Neural cell (in vitro differentiated cells): ENCODE data around the gene ODAPH. TPM values are rescaled to one million over a fixed set of nuclear protein-coding genes. Genes with fewer than 3 reads are reported as not detected.
"Not testable (repeated sequence)": the region's sequence is repeated elsewhere in the genome, so short reads cannot be mapped to it uniquely, and the experiment has no call there.

ENCODE experiments used
- H2AFZ ChIP-seq: fragments of 200-600, 300-800 bp; sonication (generic), shearing (Covaris generic); 2 replicates; pipeline ENCODE4 v1.6.0; 2014; ENCODE audit warnings: low read depth, mild to moderate bottlenecking, antibody characterized with exemption, low read length, moderate library complexity
- H3F3A ChIP-seq: fragments of 200-600 bp; shearing (Covaris generic); 2 replicates; pipeline ENCODE4 v1.6.1; 2016; ENCODE audit warnings: mild to moderate bottlenecking, moderate library complexity, mixed read lengths, antibody characterized with exemption, low read length; ENCODE audit not compliant: insufficient read depth, poor library complexity, severe bottlenecking
- H3K27ac ChIP-seq: fragments of 200-600, 300-800 bp; sonication (generic), shearing (Covaris generic); 2 replicates; pipeline ENCODE4 v1.5.1; 2014; ENCODE audit warnings: mild to moderate bottlenecking, low read length, moderate library complexity
- H3K27me3 ChIP-seq: fragments of 300-800, 200-600 bp; sonication (generic), shearing (Covaris generic); 2 replicates; pipeline ENCODE4 v1.6.0; 2014; ENCODE audit warnings: mild to moderate bottlenecking, low read depth, low read length, moderate library complexity; ENCODE audit not compliant: insufficient read depth
- H3K36me3 ChIP-seq: fragments of 300-800, 200-600 bp; sonication (generic), shearing (Covaris generic); 2 replicates; pipeline ENCODE4 v1.5.1; 2014; ENCODE audit warnings: mild to moderate bottlenecking, antibody characterized with exemption, low read length, moderate library complexity; ENCODE audit not compliant: insufficient read depth
- H3K4me2 ChIP-seq: fragments of 300-800, 200-600 bp; sonication (generic), shearing (Covaris generic); 2 replicates; pipeline ENCODE4 v1.6.0; 2014; ENCODE audit warnings: mild to moderate bottlenecking, low read length
- H3K4me3 ChIP-seq: fragments of 300-800, 200-600 bp; sonication (generic), shearing (Covaris generic); 2 replicates; pipeline ENCODE4 v1.5.1; 2014; ENCODE audit warnings: mild to moderate bottlenecking, low read length, moderate library complexity
- H3K79me2 ChIP-seq: fragments of 200-600 bp; shearing (Covaris generic); replicated peaks from 2 replicates; pipeline ENCODE4 v1.6.0; 2014; ENCODE audit warnings: mild to moderate bottlenecking, low read length, moderate library complexity; ENCODE audit not compliant: insufficient read depth
- H3K9ac ChIP-seq: fragments of 300-800, 200-600 bp; sonication (generic), shearing (Covaris generic); 2 replicates; pipeline ENCODE4 v1.6.1; 2016; ENCODE audit warnings: mild to moderate bottlenecking, low read length, mixed read lengths
- H3K9me2 ChIP-seq: fragments of 200-600 bp; shearing (Covaris generic); 2 replicates; pipeline ENCODE4 v1.6.1; 2016; ENCODE audit warnings: mild to moderate bottlenecking, low read length, mixed read lengths; ENCODE audit not compliant: insufficient read depth
- H3K9me3 ChIP-seq: fragments of 200-600, 300-800 bp; sonication (generic), shearing (Covaris generic); 2 replicates; pipeline ENCODE4 v1.6.1; 2016; ENCODE audit warnings: mild to moderate bottlenecking, mixed run types, low read length, moderate library complexity, mixed read lengths
- H4K20me1 ChIP-seq: fragments of 200-600 bp; shearing (Covaris generic); 2 replicates; pipeline ENCODE4 v1.6.1; 2016; ENCODE audit warnings: mild to moderate bottlenecking, mixed run types; ENCODE audit not compliant: insufficient read depth
- CTCF ChIP-seq: fragments of 450-650 bp; IDR thresholded peaks from 2 replicates; pipeline ENCODE4 v1.5.1; 2014; ENCODE audit warnings: antibody characterized with exemption, mild to moderate bottlenecking, moderate library complexity; ENCODE audit not compliant: poor library complexity, severe bottlenecking
- EP300 ChIP-seq: fragments of 450-650 bp; conservative IDR thresholded peaks from 2 replicates; pipeline ENCODE4 v1.6.1; 2014; ENCODE audit warnings: antibody characterized with exemption, mild to moderate bottlenecking, moderate library complexity; ENCODE audit not compliant: poor library complexity, severe bottlenecking
- EZH2 ChIP-seq: fragments of 200-600, 300-800 bp; shearing (Covaris generic), sonication (generic); IDR thresholded peaks from 2 replicates; pipeline ENCODE4 v1.6.1; 2014; ENCODE audit warnings: antibody characterized with exemption, low read length, borderline replicate concordance, mild to moderate bottlenecking; ENCODE audit not compliant: insufficient read depth, poor library complexity, severe bottlenecking
- MXI1 ChIP-seq: fragments of 450-650 bp; conservative IDR thresholded peaks from 2 replicates; pipeline ENCODE4 v1.6.1; 2014; ENCODE audit warnings: antibody characterized with exemption, mild to moderate bottlenecking; ENCODE audit not compliant: poor library complexity, severe bottlenecking
- POLR2AphosphoS5 ChIP-seq: IDR thresholded peaks from 2 replicates; pipeline ENCODE4 v1.6.1; 2012
- RAD21 ChIP-seq: fragments of 450-650 bp; conservative IDR thresholded peaks from 2 replicates; pipeline ENCODE4 v1.6.1; 2014; ENCODE audit warnings: antibody characterized with exemption, mild to moderate bottlenecking, moderate library complexity
- SMC3 ChIP-seq: fragments of 450-650 bp; conservative IDR thresholded peaks from 2 replicates; pipeline ENCODE4 v1.6.1; 2014; ENCODE audit warnings: antibody characterized with exemption, mild to moderate bottlenecking, moderate library complexity; ENCODE audit not compliant: poor library complexity
- TAF1 ChIP-seq: IDR thresholded peaks from 2 replicates; pipeline ENCODE4 v1.6.1; 2012; ENCODE audit warnings: low read depth
- polyA minus RNA-seq: library from RNA; depleted of rRNA, polyadenylated mRNA; stranded (reverse); fragments of >200 nt; gene quantifications from 2 replicates; pipeline ENCODE4 v1.2.3, GENCODE V29; 2014
- polyA plus RNA-seq: library from polyadenylated mRNA; depleted of rRNA; stranded (reverse); fragments of >200 nt; gene quantifications from 2 replicates; pipeline ENCODE4 v1.2.3, GENCODE V29; 2014
- TF ChIP-seq, protein P1 (sequence below): IDR thresholded peaks from 2 replicates; pipeline ENCODE4 v1.6.1; 2012; ENCODE audit warnings: borderline replicate concordance

Gene ODAPH
- polyA plus RNA-seq (0.17 and 2.5 TPM in 2 replicates), polyA minus RNA-seq (0.49 TPM in 1 of 2 replicates, not detected in the other)

DNA sequence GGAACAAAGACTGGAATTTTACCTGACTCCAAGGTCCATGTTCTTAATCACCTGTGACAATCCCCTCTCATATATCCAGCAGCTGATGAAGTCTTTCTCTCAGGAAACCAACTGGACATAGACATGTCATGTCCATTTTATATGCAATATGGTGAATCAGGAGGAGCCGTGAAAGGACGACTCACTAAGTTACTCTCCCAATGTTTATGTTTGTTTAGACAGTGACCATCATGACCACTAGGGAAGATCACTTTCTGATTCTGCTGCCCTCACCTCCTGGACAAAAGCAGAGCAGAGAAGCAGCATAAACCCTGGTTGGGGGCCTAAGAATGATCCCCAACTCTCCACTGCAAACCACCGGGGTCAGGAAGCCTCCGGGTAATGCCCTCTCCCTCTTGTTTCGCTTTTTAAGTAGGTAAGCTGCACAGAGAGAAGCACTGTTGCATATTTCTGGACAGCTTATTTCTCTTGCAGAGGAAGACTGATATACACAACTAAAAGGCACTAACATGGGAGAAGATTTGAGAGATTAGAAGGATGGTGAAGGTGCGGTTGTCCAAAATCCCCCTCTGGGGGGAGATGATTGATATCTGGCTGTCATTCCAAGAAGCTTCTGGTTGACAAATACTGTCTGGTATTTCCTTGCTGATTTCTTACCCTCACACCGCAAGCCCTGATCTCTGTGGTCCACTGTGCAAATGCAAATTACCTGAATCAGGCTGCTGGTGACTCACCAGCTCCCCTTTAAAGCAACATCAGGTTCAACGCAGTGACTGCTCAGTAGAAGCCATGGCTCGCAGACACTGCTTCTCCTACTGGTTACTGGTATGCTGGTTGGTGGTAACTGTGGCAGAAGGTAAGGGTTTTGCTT lies at the start of gene ODAPH:
ODAPH (plus strand) TSS at position 773 of the 871 bp plus-strand sequence; CDS start at position 790, 17 bp downstream.
- no peaks in the 10 kb centered on the region for H4K20me1 ChIP-seq
- H3K4me3 ChIP-seq = no peak within 1 kb of the TSS
- TF ChIP-seq EP300 (no peak), MXI1 (no peak), POLR2AphosphoS5 (no peak), CTCF (no peak), EZH2 (no peak), RAD21 (no peak), SMC3 (no peak), TAF1 (no peak)
- TF ChIP-seq, protein P1, sequence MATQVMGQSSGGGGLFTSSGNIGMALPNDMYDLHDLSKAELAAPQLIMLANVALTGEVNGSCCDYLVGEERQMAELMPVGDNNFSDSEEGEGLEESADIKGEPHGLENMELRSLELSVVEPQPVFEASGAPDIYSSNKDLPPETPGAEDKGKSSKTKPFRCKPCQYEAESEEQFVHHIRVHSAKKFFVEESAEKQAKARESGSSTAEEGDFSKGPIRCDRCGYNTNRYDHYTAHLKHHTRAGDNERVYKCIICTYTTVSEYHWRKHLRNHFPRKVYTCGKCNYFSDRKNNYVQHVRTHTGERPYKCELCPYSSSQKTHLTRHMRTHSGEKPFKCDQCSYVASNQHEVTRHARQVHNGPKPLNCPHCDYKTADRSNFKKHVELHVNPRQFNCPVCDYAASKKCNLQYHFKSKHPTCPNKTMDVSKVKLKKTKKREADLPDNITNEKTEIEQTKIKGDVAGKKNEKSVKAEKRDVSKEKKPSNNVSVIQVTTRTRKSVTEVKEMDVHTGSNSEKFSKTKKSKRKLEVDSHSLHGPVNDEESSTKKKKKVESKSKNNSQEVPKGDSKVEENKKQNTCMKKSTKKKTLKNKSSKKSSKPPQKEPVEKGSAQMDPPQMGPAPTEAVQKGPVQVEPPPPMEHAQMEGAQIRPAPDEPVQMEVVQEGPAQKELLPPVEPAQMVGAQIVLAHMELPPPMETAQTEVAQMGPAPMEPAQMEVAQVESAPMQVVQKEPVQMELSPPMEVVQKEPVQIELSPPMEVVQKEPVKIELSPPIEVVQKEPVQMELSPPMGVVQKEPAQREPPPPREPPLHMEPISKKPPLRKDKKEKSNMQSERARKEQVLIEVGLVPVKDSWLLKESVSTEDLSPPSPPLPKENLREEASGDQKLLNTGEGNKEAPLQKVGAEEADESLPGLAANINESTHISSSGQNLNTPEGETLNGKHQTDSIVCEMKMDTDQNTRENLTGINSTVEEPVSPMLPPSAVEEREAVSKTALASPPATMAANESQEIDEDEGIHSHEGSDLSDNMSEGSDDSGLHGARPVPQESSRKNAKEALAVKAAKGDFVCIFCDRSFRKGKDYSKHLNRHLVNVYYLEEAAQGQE = no peak
- no peak within 1 kb of the TSS for H3K9ac ChIP-seq
- no peak within 1 kb of the TSS for H3K27ac ChIP-seq
- H3K79me2 ChIP-seq = no peaks in the 10 kb centered on the region
- no peaks in the 10 kb centered on the region for H3F3A ChIP-seq
- no peak within 1 kb of the TSS for H3K4me2 ChIP-seq
- H3K9me2 ChIP-seq = no peaks in the 10 kb centered on the region
- no peaks in the 10 kb centered on the region for H3K36me3 ChIP-seq
- H3K9me3 ChIP-seq = no peaks in the 10 kb centered on the region
- no peaks in the 10 kb centered on the region for H3K27me3 ChIP-seq
- no peak within 1 kb of the TSS for H2AFZ ChIP-seq

DNA sequence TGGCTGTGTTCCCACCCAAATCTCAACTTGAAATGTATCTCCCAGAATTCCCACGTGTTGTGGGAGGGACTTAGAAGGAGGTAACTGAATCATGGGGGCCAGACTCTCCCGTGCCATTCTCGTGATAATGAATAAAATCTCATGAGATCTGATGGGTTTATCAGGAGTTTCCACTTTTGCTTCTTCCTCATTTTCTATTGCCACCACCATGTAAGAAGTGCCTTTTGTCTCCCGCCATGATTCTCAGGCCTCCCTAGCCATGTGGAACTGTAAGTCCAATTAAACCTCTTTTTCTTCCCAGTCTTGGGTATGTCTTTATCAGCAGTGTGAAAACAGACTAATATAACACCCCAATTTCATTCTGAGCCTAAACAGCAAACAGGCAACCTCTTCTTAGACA lies 46.3 kb upstream of the ODAPH start:
- H3F3A ChIP-seq, H3K27me3 ChIP-seq, H3K9me3 ChIP-seq, H3K27ac ChIP-seq, H4K20me1 ChIP-seq, H2AFZ ChIP-seq, H3K9ac ChIP-seq, H3K9me2 ChIP-seq, H3K4me2 ChIP-seq, H3K36me3 ChIP-seq: not testable (repeated sequence)
- Histone ChIP-seq H3K79me2 (peaks cover 55% of the 10 kb centered on the region), H3K4me3 (peak overlapping the region; percentile 39)
